Fibroblast of upper back skin (primary cell): ENCODE measurements around the gene RNF111.
"Not testable (repeated sequence)": the region's sequence is repeated elsewhere in the genome, so short reads cannot be mapped to it uniquely, and the experiment has no call there.

Source experiments
- DNase-seq: peaks from one replicate; pipeline ENCODE4 v3.0.0-alpha.2; 2013

The RNF111 gene

GRCh38 chr15:58987491-58988005 lies at the start of gene RNF111:
Gene RNF111 (plus strand): TSS chr15:58987663. CDS start chr15:59030823, 43,160 bp downstream.
- DNase-seq, result peak; percentile 97

GRCh38 chr15:58947179-58947578 lies 40.3 kb upstream of the RNF111 start:
- no peak for DNase-seq

GRCh38 chr15:58951388-58952007 lies 36.0 kb upstream of the RNF111 start:
- peak; percentile 76 for DNase-seq

GRCh38 chr15:58952751-58953150 lies 34.7 kb upstream of the RNF111 start:
- DNase-seq, result peak; percentile 25

GRCh38 chr15:58957101-58957973 lies 30.1 kb upstream of the RNF111 start:
- peak; percentile 65 for DNase-seq

- DNase-seq, result no peak
Observed at GRCh38 chr15:58958811-58959210, 28.7 kb upstream of the RNF111 start.

GRCh38 chr15:58962136-58962535 lies 25.3 kb upstream of the RNF111 start:
- no peak for DNase-seq

GRCh38 chr15:58962662-58963565 lies 24.5 kb upstream of the RNF111 start:
- DNase-seq, result peak; percentile 53

- DNase-seq, result peak; percentile 68
Observed at GRCh38 chr15:58966698-58967097, 20.8 kb upstream of the RNF111 start.

GRCh38 chr15:58967479-58967878 lies 20.0 kb upstream of the RNF111 start:
- DNase-seq, result no peak

GRCh38 chr15:58977887-58978286 lies 9.6 kb upstream of the RNF111 start:
- DNase-seq, result no peak

- DNase-seq, result peak; percentile 49
Observed at GRCh38 chr15:58980351-58980939, 7.0 kb upstream of the RNF111 start.

GRCh38 chr15:58981808-58982475 lies 5.5 kb upstream of the RNF111 start:
- DNase-seq, result no peak

GRCh38 chr15:58983261-58983660 lies 4.2 kb upstream of the RNF111 start:
- no peak for DNase-seq

- DNase-seq, result peak; percentile 35
Observed at GRCh38 chr15:58985443-58985842, 2.0 kb upstream of the RNF111 start.

- no peak for DNase-seq
Observed at GRCh38 chr15:58987036-58987435, 427 bp upstream of the RNF111 start.

- peak; percentile 43 for DNase-seq
Observed at GRCh38 chr15:58988006-58988785, 733 bp downstream of the RNF111 start.

GRCh38 chr15:58992181-58992580 lies 4.7 kb downstream of the RNF111 start:
- DNase-seq, result no peak

- no peak for DNase-seq
Observed at GRCh38 chr15:58994906-58995453, 7.5 kb downstream of the RNF111 start.

- DNase-seq, result no peak
Observed at GRCh38 chr15:58999694-59000093, 12.2 kb downstream of the RNF111 start.

GRCh38 chr15:59000251-59000650 lies 12.8 kb downstream of the RNF111 start:
- DNase-seq, result not testable (repeated sequence)
